GM13976 (cell line): ENCODE measurements around the gene TOMT.

Source experiments
- DNase-seq: peaks from one replicate; pipeline ENCODE4 v3.0.0; 2012; ENCODE audit warnings: low spot score
- in situ Hi-C: fragments of 300-500 bp; cut with MboI; formaldehyde crosslinking; loops from one replicate; pipeline ENCODE4 v1.12.0; 2022; ENCODE audit warnings: low sequenced_read_pairs, mixed read lengths, inconsistent platforms; ENCODE audit not compliant: unreplicated experiment
- TF ChIP-seq, protein P1 (sequence below): IDR thresholded peaks from 2 replicates; pipeline ENCODE4 v1.5.1; 2012; ENCODE audit warnings: borderline replicate concordance, mild to moderate bottlenecking; ENCODE audit not compliant: insufficient read depth; ENCODE audit errors: extremely low read depth, missing control alignments, control extremely low read depth

TOMT gene

DNA sequence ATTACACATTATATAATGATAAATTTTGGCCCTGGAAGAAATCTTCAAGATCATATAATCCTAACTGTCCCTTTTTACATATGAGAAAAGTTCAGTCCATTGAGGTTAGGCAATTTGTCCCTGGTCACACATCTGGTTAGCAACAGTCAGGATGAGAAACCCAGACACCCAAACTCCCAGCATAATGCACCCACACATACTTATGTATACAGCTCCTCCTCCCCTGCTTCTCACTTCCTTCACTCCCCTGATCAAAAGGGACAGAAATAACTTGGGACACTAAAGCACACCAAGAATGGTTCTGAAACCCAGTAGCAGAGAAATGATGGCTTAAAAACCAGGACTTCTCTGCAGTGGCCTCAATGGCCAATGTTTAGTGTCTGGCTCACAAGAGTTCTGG, 36.5 kb upstream of the TOMT start:
- no peak for DNase-seq
- TF ChIP-seq, protein P1, sequence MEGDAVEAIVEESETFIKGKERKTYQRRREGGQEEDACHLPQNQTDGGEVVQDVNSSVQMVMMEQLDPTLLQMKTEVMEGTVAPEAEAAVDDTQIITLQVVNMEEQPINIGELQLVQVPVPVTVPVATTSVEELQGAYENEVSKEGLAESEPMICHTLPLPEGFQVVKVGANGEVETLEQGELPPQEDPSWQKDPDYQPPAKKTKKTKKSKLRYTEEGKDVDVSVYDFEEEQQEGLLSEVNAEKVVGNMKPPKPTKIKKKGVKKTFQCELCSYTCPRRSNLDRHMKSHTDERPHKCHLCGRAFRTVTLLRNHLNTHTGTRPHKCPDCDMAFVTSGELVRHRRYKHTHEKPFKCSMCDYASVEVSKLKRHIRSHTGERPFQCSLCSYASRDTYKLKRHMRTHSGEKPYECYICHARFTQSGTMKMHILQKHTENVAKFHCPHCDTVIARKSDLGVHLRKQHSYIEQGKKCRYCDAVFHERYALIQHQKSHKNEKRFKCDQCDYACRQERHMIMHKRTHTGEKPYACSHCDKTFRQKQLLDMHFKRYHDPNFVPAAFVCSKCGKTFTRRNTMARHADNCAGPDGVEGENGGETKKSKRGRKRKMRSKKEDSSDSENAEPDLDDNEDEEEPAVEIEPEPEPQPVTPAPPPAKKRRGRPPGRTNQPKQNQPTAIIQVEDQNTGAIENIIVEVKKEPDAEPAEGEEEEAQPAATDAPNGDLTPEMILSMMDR, result no peak
- in situ Hi-C loops, result no loop called here

DNA sequence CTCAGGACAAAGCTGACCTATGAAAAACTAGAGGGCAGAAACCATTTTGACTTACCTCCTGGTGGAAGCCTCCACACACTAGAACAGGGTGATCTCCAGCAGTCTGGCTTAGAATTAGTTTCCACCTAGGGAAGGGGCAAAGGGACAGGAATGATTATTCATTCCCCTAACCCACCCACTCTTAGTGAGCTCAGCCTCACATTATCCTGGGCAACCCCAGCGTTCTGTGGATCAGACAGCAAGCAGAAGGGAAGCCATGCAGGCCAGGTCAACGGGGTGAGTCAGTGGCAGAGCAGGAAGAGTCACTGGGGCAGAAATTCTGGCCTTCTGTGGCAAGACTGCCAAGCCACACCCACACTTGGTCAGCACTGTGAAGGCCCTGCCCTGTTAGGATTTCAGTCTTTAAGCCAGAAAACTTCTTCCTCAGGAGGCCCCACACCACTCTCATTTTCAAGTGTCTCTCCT, 35.9 kb upstream of the TOMT start:
- no peak for DNase-seq
- in situ Hi-C loops, result no loop called here
- TF ChIP-seq, protein P1, result no peak

DNA sequence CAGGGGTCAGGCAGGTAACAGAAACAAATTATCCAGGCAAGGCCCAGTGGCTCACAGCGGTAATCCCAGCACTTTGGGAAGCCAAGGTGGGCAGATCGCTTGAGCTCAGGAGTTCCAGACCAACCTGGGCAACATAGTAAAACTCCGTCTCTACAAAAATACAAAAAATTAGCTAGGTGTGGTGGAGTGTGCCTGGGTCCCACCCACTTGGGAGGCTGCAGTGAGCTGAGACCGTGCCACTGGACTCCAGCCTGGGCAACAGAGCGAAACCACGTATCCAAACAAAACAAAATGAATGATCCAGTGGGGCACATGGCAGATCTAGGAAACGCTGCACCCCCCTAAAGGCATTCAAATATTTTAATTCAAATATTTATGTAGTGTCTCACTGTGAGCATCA, 35.2 kb upstream of the TOMT start:
- TF ChIP-seq, protein P1, result no peak
- no peak for DNase-seq
- in situ Hi-C loops, result no loop called here

DNA sequence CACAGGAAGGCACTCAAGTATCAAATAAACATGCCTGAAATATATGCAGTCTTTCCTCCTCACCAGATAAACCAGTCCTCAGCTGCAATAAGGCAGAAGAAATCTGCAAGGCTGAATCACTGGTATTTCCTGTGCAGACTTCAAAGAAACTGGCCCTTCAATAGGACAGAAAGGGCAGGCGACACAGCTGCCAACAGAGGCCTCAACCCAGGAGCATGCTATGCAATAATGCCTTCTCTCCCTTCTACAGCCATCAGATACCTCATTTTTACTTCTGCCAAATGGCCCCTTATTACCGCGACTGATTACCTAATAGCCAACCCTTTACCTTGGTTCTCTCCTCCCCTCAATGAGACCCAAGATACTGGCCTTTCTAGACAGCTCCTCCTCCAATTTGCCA, 33.4 kb upstream of the TOMT start:
- TF ChIP-seq, protein P1, result no peak

DNA sequence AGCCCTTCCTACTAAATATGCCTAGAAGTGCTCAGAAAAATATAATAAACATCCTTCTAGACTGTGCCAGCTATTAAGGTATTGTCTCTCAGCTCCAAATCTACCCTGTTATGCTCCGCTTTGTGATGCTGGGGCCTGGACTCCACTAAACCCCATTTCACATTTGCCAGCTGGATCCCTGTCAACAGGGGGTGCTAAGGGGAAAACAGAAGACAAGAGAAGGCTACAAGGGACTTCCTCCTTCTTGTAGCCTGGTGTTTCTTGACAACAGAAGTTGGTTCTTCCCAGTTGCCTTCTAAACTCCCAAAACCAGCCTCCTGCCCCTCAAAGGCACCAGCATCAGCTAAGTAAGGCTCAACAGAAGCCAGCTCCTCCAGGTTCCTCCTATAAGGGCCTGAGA, 30.6 kb upstream of the TOMT start:
- in situ Hi-C loops, result no loop called here
- TF ChIP-seq, protein P1, result peak; percentile 36
- DNase-seq, result no peak

More for the DNA sequence above, 33.4 kb upstream of the TOMT start:
- no peak for DNase-seq
- in situ Hi-C loops, result no loop called here

DNA sequence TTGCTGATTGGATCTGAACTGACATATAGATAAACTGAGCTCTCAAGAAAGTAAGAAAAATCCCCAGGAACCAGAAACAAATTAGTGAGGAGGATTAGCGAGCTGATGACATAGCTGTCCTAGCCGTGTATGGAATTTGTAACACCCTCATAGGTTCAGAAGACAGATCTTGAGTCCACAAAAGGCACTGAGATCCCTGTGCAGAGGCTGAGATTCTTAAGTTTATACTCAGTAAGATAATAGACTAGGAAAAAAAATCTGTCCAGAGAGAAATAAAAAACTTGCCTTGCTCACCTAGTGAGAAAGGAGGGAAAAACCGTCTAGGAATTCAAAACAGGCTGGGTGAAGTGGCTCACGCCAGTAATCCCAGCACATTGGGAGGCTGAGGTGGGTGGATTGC, 30.0 kb upstream of the TOMT start:
- in situ Hi-C loops, result no loop called here
- TF ChIP-seq, protein P1, result no peak
- no peak for DNase-seq

DNA sequence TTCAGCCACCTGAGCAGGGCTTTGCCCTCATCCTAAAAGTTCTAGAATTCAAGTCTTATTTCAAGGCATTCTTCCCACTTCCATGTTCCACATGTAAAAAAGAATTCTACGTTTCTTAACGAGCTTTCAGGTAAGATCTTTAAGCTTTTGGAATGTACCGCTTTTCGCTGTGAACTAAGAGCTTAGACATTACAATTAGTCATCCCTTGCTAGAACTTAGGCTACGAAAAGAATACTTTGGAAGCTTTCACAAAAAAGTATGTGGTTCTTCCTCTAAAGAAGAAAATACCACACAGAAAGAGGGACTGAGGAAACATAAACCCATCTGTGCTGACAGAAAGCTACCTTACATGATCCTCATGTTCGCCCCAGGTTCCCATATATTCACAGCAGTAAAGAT, 27.2 kb upstream of the TOMT start:
- TF ChIP-seq, protein P1, result no peak
- DNase-seq, result no peak
- in situ Hi-C loops, result no loop called here
